ENCODE data around the gene B3GAT1. TPM values are rescaled to one million over a fixed set of nuclear protein-coding genes. Genes with fewer than 3 reads are reported as not detected.

Gene B3GAT1
- total RNA-seq, 4 donors from 2014 or later: 0.14 to 0.16 TPM; not detected in 2

GRCh38 chr11:134385171-134385570 lies 26.9 kb downstream of the B3GAT1 start:
- in situ Hi-C loops (cut with MboI; ENCODE audit: low pct_ligation_motif_present in 1 of 4, low pct_unique_long_range_greater_than_20kb in 1 of 4, low sequenced_read_pairs in 3 of 4) (no loop called here), intact Hi-C loops (cut with DNase I; ENCODE audit: low total_unique reads) (no loop called here)
- TF ChIP-seq POLR2A (IDR thresholded peaks at IDR 0.05) (no peak), POLR2AphosphoS5 (IDR thresholded peaks at IDR 0.05) (no peak), CTCF (IDR thresholded peaks at IDR 0.05) (no peak), EP300 (IDR thresholded peaks at IDR 0.05; ENCODE audit: low read depth) (no peak)
- Histone ChIP-seq H3K9me3 (no peaks in the 10 kb centered on the region), H3K27ac (no peak overlapping the region), H3K4me1 (no peaks in the 10 kb centered on the region), H3K27me3 (no peaks in the 10 kb centered on the region), H3K4me3 (no peak overlapping the region), H3K36me3 (no peaks in the 10 kb centered on the region)
- 84 to 88% methylated on average over 4 to 11 of the region's 15 CpGs for WGBS, 2 donors (ENCODE audit: low coverage in 1 of 2)
- DNase-seq: no peak

- Histone ChIP-seq H3K4me3 (no peak overlapping the region), H3K36me3 (no peaks in the 10 kb centered on the region), H3K27ac (no peak overlapping the region), H3K9me3 (no peaks in the 10 kb centered on the region), H3K4me1 (no peaks in the 10 kb centered on the region), H3K27me3 (no peaks in the 10 kb centered on the region)
- in situ Hi-C loops (cut with MboI; ENCODE audit: low pct_ligation_motif_present in 1 of 4, low pct_unique_long_range_greater_than_20kb in 1 of 4, low sequenced_read_pairs in 3 of 4) (no loop called here), intact Hi-C loops (cut with DNase I; ENCODE audit: low total_unique reads) (no loop called here)
- DNase-seq: no peak
- 86 to 91% methylated on average over 6 to 14 of the region's 14 CpGs for WGBS, 2 donors (ENCODE audit: low coverage in 1 of 2)
- TF ChIP-seq POLR2A (IDR thresholded peaks at IDR 0.05) (no peak), EP300 (IDR thresholded peaks at IDR 0.05; ENCODE audit: low read depth) (no peak), POLR2AphosphoS5 (IDR thresholded peaks at IDR 0.05) (no peak), CTCF (IDR thresholded peaks at IDR 0.05) (no peak)
Observed at GRCh38 chr11:134384406-134384805, 27.6 kb downstream of the B3GAT1 start.

GRCh38 chr11:134383576-134384221 lies 28.3 kb downstream of the B3GAT1 start:
- no peak for TF ChIP-seq POLR2A (IDR thresholded peaks at IDR 0.05)
- no peak for TF ChIP-seq POLR2AphosphoS5 (IDR thresholded peaks at IDR 0.05)
- no peak for TF ChIP-seq CTCF (IDR thresholded peaks at IDR 0.05)
- no peak for TF ChIP-seq EP300 (IDR thresholded peaks at IDR 0.05; ENCODE audit: low read depth)
- intact Hi-C loops (cut with DNase I; ENCODE audit: low total_unique reads) (no loop called here), in situ Hi-C loops (cut with MboI; ENCODE audit: low pct_ligation_motif_present in 1 of 4, low pct_unique_long_range_greater_than_20kb in 1 of 4, low sequenced_read_pairs in 3 of 4) (no loop called here)
- Histone ChIP-seq H3K9me3 (no peaks in the 10 kb centered on the region), H3K27me3 (no peaks in the 10 kb centered on the region), H3K36me3 (no peaks in the 10 kb centered on the region), H3K27ac (no peak overlapping the region), H3K4me1 (no peaks in the 10 kb centered on the region), H3K4me3 (no peak overlapping the region)
- 90 to 95% methylated on average over 8 to 76 of the region's 78 CpGs for WGBS, 2 donors (ENCODE audit: low coverage in 1 of 2)
- no peak for DNase-seq

- no peaks in the 10 kb centered on the region for H3K36me3 ChIP-seq
- no peaks in the 10 kb centered on the region for H3K9me3 ChIP-seq
- in situ Hi-C loops (cut with MboI; ENCODE audit: low pct_ligation_motif_present in 1 of 4, low pct_unique_long_range_greater_than_20kb in 1 of 4, low sequenced_read_pairs in 3 of 4): no loop called here
- intact Hi-C loops (cut with DNase I; ENCODE audit: low total_unique reads): no loop called here
- WGBS, 2 donors (ENCODE audit: low coverage in 1 of 2): 92% methylated on average over 24 of the region's 24 CpGs; no CpG with 5 or more reads in 1 of the 2 donors
- TF ChIP-seq POLR2A (IDR thresholded peaks at IDR 0.05) (no peak), EP300 (IDR thresholded peaks at IDR 0.05; ENCODE audit: low read depth) (no peak), POLR2AphosphoS5 (IDR thresholded peaks at IDR 0.05) (no peak), CTCF (IDR thresholded peaks at IDR 0.05) (no peak)
- DNase-seq: no peak
- no peaks in the 10 kb centered on the region for H3K27me3 ChIP-seq
- no peak overlapping the region for H3K27ac ChIP-seq
- no peak overlapping the region for H3K4me3 ChIP-seq
- H3K4me1 ChIP-seq: no peaks in the 10 kb centered on the region
Observed at GRCh38 chr11:134382830-134383229, 29.2 kb downstream of the B3GAT1 start.

Data from transverse colon (tissue), 4 donors.